MCF 10A (cell line): ENCODE measurements around the gene CFAP69. TPM values are rescaled to one million over a fixed set of nuclear protein-coding genes. Genes with fewer than 3 reads are reported as not detected.

ENCODE experiments used
- BruUV-seq: library from RNA; stranded (reverse); fragments of 400-500 nt; replicated peaks from 2 replicates; lab custom pipeline; 2021; lab: Mats Ljungman, UMichigan
- CTCF ChIA-PET: fragments of 300-600 bp; sonication (Branson Sonifier 250); formaldehyde crosslinking; extraction: SDS; loops from one replicate; lab custom pipeline; 2021; ENCODE audit warnings: antibody characterized with exemption, inconsistent platforms; lab: Yijun Ruan, JAX
- POLR2A ChIA-PET: fragments of 300-600, 350-650 bp; sonication (Branson Sonifier 250); formaldehyde crosslinking; extraction: SDS; loops from one replicate; lab custom pipeline; 2020; ENCODE audit warnings: antibody characterized with exemption, inconsistent platforms; lab: Yijun Ruan, JAX
- DNase-seq: peaks from one replicate; pipeline ENCODE4 v3.0.0-alpha.2; 2018; ENCODE audit not compliant: unreplicated experiment
- H3K27ac Mint-ChIP-seq: one replicate; pipeline ENCODE4 v1.8.0; 2022; ENCODE audit warnings: mild to moderate bottlenecking, low read depth, mixed read lengths; ENCODE audit not compliant: unreplicated experiment
- H3K27me3 Mint-ChIP-seq: one replicate; pipeline ENCODE4 v1.8.0; 2022; ENCODE audit warnings: mixed read lengths; ENCODE audit not compliant: insufficient read depth, unreplicated experiment
- H3K36me3 Mint-ChIP-seq: one replicate; pipeline ENCODE4 v1.8.0; 2022; ENCODE audit warnings: mild to moderate bottlenecking, moderate library complexity, mixed read lengths; ENCODE audit not compliant: insufficient read depth, unreplicated experiment
- H3K4me1 Mint-ChIP-seq: one replicate; pipeline ENCODE4 v1.8.0; 2022; ENCODE audit warnings: mixed read lengths; ENCODE audit not compliant: insufficient read depth, unreplicated experiment
- H3K4me3 Mint-ChIP-seq: one replicate; pipeline ENCODE4 v1.8.0; 2022; ENCODE audit warnings: mild to moderate bottlenecking, moderate library complexity, mixed read lengths; ENCODE audit not compliant: unreplicated experiment
- H3K9me3 Mint-ChIP-seq: one replicate; pipeline ENCODE4 v1.8.0; 2022; ENCODE audit warnings: mixed read lengths; ENCODE audit not compliant: unreplicated experiment
- intact Hi-C: fragments of 100-400 bp; cut with micrococcal nuclease; formaldehyde crosslinking; loops from 2 replicates; pipeline ENCODE4 v1.14.1; 2022
- total RNA-seq: library from RNA; stranded (reverse); gene quantifications from 2 replicates; pipeline ENCODE4 v1.2.3, GENCODE V29; 2022
- TF ChIP-seq, protein P1 (sequence below): fragments of 200-600 bp; IDR thresholded peaks from one replicate; pipeline ENCODE4 v1.8.0; 2022; ENCODE audit warnings: antibody characterized with exemption, mild to moderate bottlenecking; ENCODE audit not compliant: unreplicated experiment

Gene CFAP69
- total RNA-seq, 1 experiment from 2014 or later = 2.9 TPM

DNA sequence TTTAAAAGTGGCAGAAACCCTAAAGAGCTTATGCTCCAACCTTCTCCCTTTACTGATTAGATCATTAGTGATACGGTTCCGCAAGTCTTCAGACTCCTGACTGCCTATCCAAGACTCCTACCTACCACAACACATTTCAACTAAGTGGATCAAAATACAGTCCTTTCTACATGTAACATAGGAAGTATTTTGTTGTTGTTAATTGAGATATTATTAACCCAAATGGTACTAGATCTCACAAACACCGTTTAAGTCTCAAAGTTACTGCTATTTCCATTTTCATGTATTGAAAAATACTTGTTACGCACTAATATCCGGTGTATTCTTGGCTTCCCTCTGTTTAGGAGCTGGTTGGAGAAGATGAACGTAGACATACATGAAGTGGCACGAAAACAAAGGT, 75.0 kb downstream of the CFAP69 start:
- Mint-ChIP-seq H3K27me3 (peaks cover 78% of the 10 kb centered on the region), H3K9me3 (no peaks in the 10 kb centered on the region), H3K27ac (no peak overlapping the region), H3K4me3 (no peak overlapping the region), H3K4me1 (no peaks in the 10 kb centered on the region), H3K36me3 (no peaks in the 10 kb centered on the region)
- intact Hi-C loops = no loop called here
- BruUV-seq = no TSS peak
- ChIA-PET POLR2A (no interaction called here), CTCF (no interaction called here)
- TF ChIP-seq, protein P1, sequence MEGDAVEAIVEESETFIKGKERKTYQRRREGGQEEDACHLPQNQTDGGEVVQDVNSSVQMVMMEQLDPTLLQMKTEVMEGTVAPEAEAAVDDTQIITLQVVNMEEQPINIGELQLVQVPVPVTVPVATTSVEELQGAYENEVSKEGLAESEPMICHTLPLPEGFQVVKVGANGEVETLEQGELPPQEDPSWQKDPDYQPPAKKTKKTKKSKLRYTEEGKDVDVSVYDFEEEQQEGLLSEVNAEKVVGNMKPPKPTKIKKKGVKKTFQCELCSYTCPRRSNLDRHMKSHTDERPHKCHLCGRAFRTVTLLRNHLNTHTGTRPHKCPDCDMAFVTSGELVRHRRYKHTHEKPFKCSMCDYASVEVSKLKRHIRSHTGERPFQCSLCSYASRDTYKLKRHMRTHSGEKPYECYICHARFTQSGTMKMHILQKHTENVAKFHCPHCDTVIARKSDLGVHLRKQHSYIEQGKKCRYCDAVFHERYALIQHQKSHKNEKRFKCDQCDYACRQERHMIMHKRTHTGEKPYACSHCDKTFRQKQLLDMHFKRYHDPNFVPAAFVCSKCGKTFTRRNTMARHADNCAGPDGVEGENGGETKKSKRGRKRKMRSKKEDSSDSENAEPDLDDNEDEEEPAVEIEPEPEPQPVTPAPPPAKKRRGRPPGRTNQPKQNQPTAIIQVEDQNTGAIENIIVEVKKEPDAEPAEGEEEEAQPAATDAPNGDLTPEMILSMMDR = no peak
- DNase-seq = no peak

DNA sequence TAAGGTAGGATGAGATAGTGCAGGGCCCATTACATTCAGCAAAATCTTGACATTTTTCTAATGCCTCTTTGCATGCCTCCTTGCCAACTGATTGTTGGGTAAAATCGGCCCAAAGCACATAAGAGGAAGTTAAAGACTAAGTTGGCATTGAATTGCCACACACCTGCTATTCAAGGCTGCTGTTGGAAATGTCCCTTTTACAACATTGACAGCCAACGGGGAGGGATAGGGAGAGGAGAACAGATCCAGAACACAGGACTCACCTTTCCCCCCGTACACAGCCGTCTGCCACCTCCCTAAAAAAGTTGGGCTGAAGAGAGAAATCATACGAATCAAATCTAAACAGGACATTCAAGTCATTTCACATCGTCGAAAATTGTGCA, 75.4 kb downstream of the CFAP69 start:
- CTCF ChIA-PET = no interaction called here
- Mint-ChIP-seq H3K4me3 (no peak overlapping the region), H3K9me3 (no peaks in the 10 kb centered on the region), H3K27me3 (peaks cover 78% of the 10 kb centered on the region), H3K4me1 (no peaks in the 10 kb centered on the region), H3K27ac (no peak overlapping the region), H3K36me3 (no peaks in the 10 kb centered on the region)
- no peak for DNase-seq
- TF ChIP-seq, protein P1 = no peak
- BruUV-seq = no TSS peak
- intact Hi-C loops = no loop called here
- POLR2A ChIA-PET = no interaction called here

DNA sequence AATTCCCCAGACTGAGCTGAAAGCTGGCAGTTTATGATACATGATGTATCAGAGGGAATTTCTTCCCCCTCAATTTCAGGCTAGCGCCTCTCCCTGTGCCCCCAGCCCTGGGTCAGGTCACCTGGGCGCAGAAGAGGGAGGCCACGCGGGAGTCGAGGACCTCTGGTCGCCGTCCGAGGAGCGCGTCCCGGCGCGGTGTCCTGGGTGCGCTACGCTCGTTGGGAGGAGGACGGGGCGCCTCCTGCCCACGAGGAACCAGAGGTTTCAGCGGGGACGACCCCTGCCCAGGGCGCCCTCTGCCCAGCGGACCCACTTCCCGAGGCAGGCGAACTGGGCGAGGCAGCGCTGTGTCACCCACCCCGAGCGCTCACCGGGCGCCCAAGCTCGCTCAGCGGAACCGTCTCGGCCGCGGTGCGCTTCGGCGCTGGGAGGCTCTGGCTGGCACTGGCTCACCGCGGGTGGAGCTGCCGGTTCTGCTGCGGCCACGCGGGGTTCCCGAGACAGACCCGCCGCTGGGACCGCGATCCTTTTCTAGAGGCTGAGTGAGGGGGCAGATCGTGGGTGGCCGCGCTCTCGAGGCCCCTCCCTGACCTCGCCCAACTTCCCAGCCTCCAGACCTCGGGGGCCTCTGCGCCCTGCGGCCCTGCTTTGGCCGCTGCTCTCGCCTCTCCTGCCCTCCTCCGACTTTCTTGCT, 76.0 kb downstream of the CFAP69 start, which contains the start of gene FAM237B:
FAM237B (minus strand) TSS at position 504 of the 694 bp plus-strand sequence. CDS start 1,556 bp downstream, outside the sequence.
- TF ChIP-seq, protein P1 = no peak
- no peaks in the 10 kb centered on the region for H3K9me3 Mint-ChIP-seq
- ChIA-PET CTCF (interaction anchor here (1.1 kb wide), 1 partner anchor 99 kb away, joined by 3 read pairs; no protein-coding TSS in a partner anchor), POLR2A (no interaction called here)
- DNase-seq = no peak
- H3K27me3 Mint-ChIP-seq = peaks cover 78% of the 10 kb centered on the region
- H3K4me3 Mint-ChIP-seq = no peak within 1 kb of the TSS
- intact Hi-C loops = no loop called here
- no peaks in the 10 kb centered on the region for H3K36me3 Mint-ChIP-seq
- BruUV-seq = no TSS peak
- no peak within 1 kb of the TSS for H3K27ac Mint-ChIP-seq
- H3K4me1 Mint-ChIP-seq = no peaks in the 10 kb centered on the region

DNA sequence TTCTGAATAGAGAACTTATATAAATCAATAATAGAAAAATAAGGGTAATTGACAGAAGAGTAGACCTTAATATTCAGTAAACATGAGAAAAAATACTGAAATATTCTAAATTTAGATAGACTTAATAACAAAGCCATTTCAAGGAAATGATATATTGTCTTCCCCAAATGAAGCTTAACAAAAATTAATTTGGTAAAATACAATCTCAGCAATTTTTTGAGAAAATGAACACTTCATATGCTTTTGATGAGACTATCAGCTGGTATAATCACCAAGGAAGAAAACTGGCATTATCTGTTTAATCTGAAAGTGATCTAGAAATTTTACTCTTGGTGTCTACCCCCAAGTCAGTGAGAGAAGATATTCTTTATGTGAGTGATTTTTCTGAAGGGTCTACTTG, 77.9 kb downstream of the CFAP69 start:
- ChIA-PET POLR2A (no interaction called here), CTCF (no interaction called here)
- intact Hi-C loops = no loop called here
- Mint-ChIP-seq H3K4me1 (no peaks in the 10 kb centered on the region), H3K4me3 (no peak overlapping the region), H3K36me3 (no peaks in the 10 kb centered on the region), H3K9me3 (no peaks in the 10 kb centered on the region), H3K27ac (no peak overlapping the region), H3K27me3 (peaks cover 62% of the 10 kb centered on the region)
- no TSS peak for BruUV-seq
- TF ChIP-seq, protein P1 = no peak
- no peak for DNase-seq
